ENCODE data around the gene GRP. TPM values are rescaled to one million over a fixed set of nuclear protein-coding genes. Genes with fewer than 3 reads are reported as not detected.

The GRP gene
- total RNA-seq (1 to 10 TPM in 1 of 2 donors, under 1 TPM in 1; 0.37 to 2.9 TPM), polyA plus RNA-seq (ENCODE audit: insufficient read depth, low read depth, low replicate concordance) (3.0 TPM)
- long read RNA-seq, donor 1, partial matches to known transcripts = 0 of 1 reads
- long read RNA-seq, donor 1, other reads (novel, unspliced or antisense) = 0 of 1 reads
- long read RNA-seq, donor 2, partial matches to known transcripts = 0 of 1 reads
- long read RNA-seq, donor 2, other reads (novel, unspliced or antisense) = 0 of 1 reads

- H3K36me3 ChIP-seq (ENCODE audit: low read depth, missing control alignments) = no peaks in the 10 kb centered on the region
- DNase-seq = no peak
- no peaks in the 10 kb centered on the region for H3K9me3 ChIP-seq
- TF ChIP-seq CTCF (IDR thresholded peaks at IDR 0.05) (no peak), POLR2A (IDR thresholded peaks at IDR 0.05) (no peak)
- peak within 1 kb of the TSS in 1 of 2 donors; percentile 15 for H3K4me3 ChIP-seq
- H3K4me1 ChIP-seq = peaks cover 3% of the 10 kb centered on the region
- 1 to 3% methylated on average over 25 to 29 of the region's 29 CpGs for WGBS, 2 donors
- intact Hi-C loops (cut with DNase I; ENCODE audit: low total_unique reads) = no loop called here
- H3K27me3 ChIP-seq = no peaks in the 10 kb centered on the region
- H3K27ac ChIP-seq = no peak within 1 kb of the TSS
These were observed at the start of gene GRP for GRCh38 chr18:59219672-59220163. Gene GRP, plus strand, starts transcription at chr18:59220158. Its CDS starts 108 bp downstream, at chr18:59220266.

GRCh38 chr18:59172664-59173249 is 47.2 kb upstream of the GRP start:
- DNase-seq = no peak
- no peak overlapping the region for H3K27ac ChIP-seq
- no peak for TF ChIP-seq CTCF (IDR thresholded peaks at IDR 0.05)
- TF ChIP-seq POLR2A (IDR thresholded peaks at IDR 0.05) = no peak
- WGBS, 2 donors = 87 to 88% methylated on average over 2 of the region's 2 CpGs
- H3K4me3 ChIP-seq = no peak overlapping the region
- H3K9me3 ChIP-seq = no peaks in the 10 kb centered on the region
- no peaks in the 10 kb centered on the region for H3K36me3 ChIP-seq (ENCODE audit: low read depth, missing control alignments)
- no peaks in the 10 kb centered on the region for H3K4me1 ChIP-seq
- H3K27me3 ChIP-seq = no peaks in the 10 kb centered on the region
- intact Hi-C loops (cut with DNase I; ENCODE audit: low total_unique reads) = no loop called here

GRCh38 chr18:59177485-59177884 is 42.5 kb upstream of the GRP start:
- Histone ChIP-seq H3K36me3 (ENCODE audit: low read depth, missing control alignments) (no peaks in the 10 kb centered on the region), H3K9me3 (no peaks in the 10 kb centered on the region), H3K27me3 (no peaks in the 10 kb centered on the region), H3K4me3 (no peak overlapping the region), H3K27ac (no peak overlapping the region), H3K4me1 (no peaks in the 10 kb centered on the region)
- intact Hi-C loops (cut with DNase I; ENCODE audit: low total_unique reads) = no loop called here
- 94 to 96% methylated on average over 4 of the region's 4 CpGs for WGBS, 2 donors
- no peak for TF ChIP-seq CTCF (IDR thresholded peaks at IDR 0.05)
- TF ChIP-seq POLR2A (IDR thresholded peaks at IDR 0.05) = no peak
- no peak for DNase-seq

GRCh38 chr18:59180150-59180845 is 39.7 kb upstream of the GRP start:
- WGBS, 2 donors = 69 to 82% methylated on average over 9 of the region's 9 CpGs
- no peaks in the 10 kb centered on the region for H3K4me1 ChIP-seq
- no peaks in the 10 kb centered on the region for H3K27me3 ChIP-seq
- intact Hi-C loops (cut with DNase I; ENCODE audit: low total_unique reads) = no loop called here
- H3K4me3 ChIP-seq = no peak overlapping the region
- no peaks in the 10 kb centered on the region for H3K36me3 ChIP-seq (ENCODE audit: low read depth, missing control alignments)
- no peak overlapping the region for H3K27ac ChIP-seq
- no peaks in the 10 kb centered on the region for H3K9me3 ChIP-seq
- no peak for DNase-seq
- TF ChIP-seq CTCF (IDR thresholded peaks at IDR 0.05) (no peak), POLR2A (IDR thresholded peaks at IDR 0.05) (no peak)
